GM12878 (cell line): Measurements from ENCODE around the gene EGFR. TPM values are rescaled to one million over a fixed set of nuclear protein-coding genes. Genes with fewer than 3 reads are reported as not detected.

Source experiments
- ATAC-seq: fragments of 200-7000 bp; cut with Tn5 transposase; 3 replicates; pipeline ENCODE4 v1.9.1; 2020; ENCODE audit warnings: mild to moderate bottlenecking, moderate library complexity
- BruUV-seq: library from RNA; stranded (reverse); fragments of 400-500 nt; replicated peaks from 2 replicates; lab custom pipeline; 2021; lab: Mats Ljungman, UMichigan
- CTCF ChIA-PET: fragments of 300-600 bp; sonication (Branson Sonifier 250); formaldehyde crosslinking; extraction: SDS; loops from one replicate; lab custom pipeline; 2021; ENCODE audit warnings: inconsistent platforms; lab: Yijun Ruan, JAX
- POLR2A ChIA-PET: fragments of 350-600 bp; formaldehyde crosslinking; extraction: SDS; loops from one replicate; lab custom pipeline; 2021; ENCODE audit warnings: inconsistent platforms; lab: Charles Lee
- RAD21 ChIA-PET: fragments of 300-600 bp; sonication (Branson Sonifier 250); formaldehyde crosslinking; loops from one replicate; lab custom pipeline; 2023; ENCODE audit warnings: antibody characterized with exemption; ENCODE audit not compliant: unreplicated experiment; lab: Charles Lee
- SMC1A ChIA-PET: fragments of 300-600 bp; sonication (Branson Sonifier 250); formaldehyde crosslinking; loops from one replicate; lab custom pipeline; 2023; ENCODE audit not compliant: unreplicated experiment, uncharacterized antibody; lab: Charles Lee
- DNase-seq: peaks from one replicate; pipeline ENCODE4 v3.0.0-alpha.2; 2011; ENCODE audit warnings: low read depth, low spot score
- FAIRE-seq: peaks from 3 replicates; lab custom pipeline; 2011; peaks lifted over from hg19 to GRCh38; lab: Jason Lieb, UNC
- H2AFZ ChIP-seq: 2 replicates; pipeline ENCODE4 v1.6.0; 2011; ENCODE audit warnings: low read depth, low read length, control low read depth; ENCODE audit not compliant: control insufficient read depth
- H3K27ac ChIP-seq: 2 replicates; pipeline ENCODE4 v1.5.1; 2011; ENCODE audit warnings: control low read depth; ENCODE audit not compliant: control insufficient read depth, insufficient read depth
- H3K27me3 ChIP-seq, 2 experiments: replicated peaks in 1 of 2; 2 replicates each; pipeline versions ENCODE4 v1.6.0 to v1.6.1; 2011; ENCODE audit warnings: low read length in 1 of 2; ENCODE audit not compliant: control insufficient read depth in 2 of 2, insufficient read depth in 2 of 2
- H3K36me3 ChIP-seq, 2 experiments: 2 replicates each; pipeline ENCODE4 v1.5.1; 2011; ENCODE audit warnings: low read length in 1 of 2; ENCODE audit not compliant: control insufficient read depth in 2 of 2, insufficient read depth in 2 of 2
- H3K4me1 ChIP-seq: 2 replicates; pipeline ENCODE4 v1.6.1; 2011; ENCODE audit warnings: mild to moderate bottlenecking, low read length, moderate library complexity, mixed read lengths; ENCODE audit not compliant: control insufficient read depth, insufficient read depth
- H3K4me2 ChIP-seq: 2 replicates; pipeline ENCODE4 v1.6.0; 2011; ENCODE audit warnings: control low read depth; ENCODE audit not compliant: control insufficient read depth, insufficient read depth
- H3K4me3 ChIP-seq: fragments of 200-600 bp; sonication (generic); 2 replicates; pipeline ENCODE4 v1.5.1; 2016
- H3K79me2 ChIP-seq: 2 replicates; pipeline ENCODE4 v1.6.0; 2011; ENCODE audit warnings: low read length; ENCODE audit not compliant: control insufficient read depth, insufficient read depth
- H3K9ac ChIP-seq: 2 replicates; pipeline ENCODE4 v1.8.0; 2011; ENCODE audit warnings: low read length, control low read depth, mixed read lengths; ENCODE audit not compliant: control insufficient read depth, insufficient read depth
- H3K9me3 ChIP-seq: replicated peaks from 3 replicates; pipeline ENCODE4 v1.5.1; 2011; ENCODE audit warnings: mild to moderate bottlenecking, low read length; ENCODE audit not compliant: control insufficient read depth, insufficient read depth
- H4K20me1 ChIP-seq: 2 replicates; pipeline ENCODE4 v1.6.0; 2011; ENCODE audit not compliant: control insufficient read depth, insufficient read depth
- LARP7 ChIP-seq: fragments of 450-650 bp; IDR thresholded peaks from 2 replicates; pipeline ENCODE4 v1.6.1; 2017; ENCODE audit warnings: mild to moderate bottlenecking
- MXI1 ChIP-seq: fragments of 150-350 bp; IDR thresholded peaks from 2 replicates; pipeline ENCODE4 v1.6.1; 2011; ENCODE audit warnings: low read depth, mild to moderate bottlenecking, inconsistent platforms, low read length, improper control_type of control experiment
- NR2C1 ChIP-seq: fragments of 450-650 bp; IDR thresholded peaks from 2 replicates; pipeline ENCODE4 v1.6.1; 2017; ENCODE audit warnings: antibody characterized with exemption, mild to moderate bottlenecking, moderate library complexity
- NR2F1 ChIP-seq: fragments of 450-650 bp; conservative IDR thresholded peaks from 2 replicates; pipeline ENCODE4 v1.6.1; 2017; ENCODE audit warnings: mild to moderate bottlenecking
- POLR2AphosphoS2 ChIP-seq: IDR thresholded peaks from 2 replicates; pipeline ENCODE4 v1.6.1; 2011; ENCODE audit warnings: low read depth, mild to moderate bottlenecking, low read length, improper control_type of control experiment, moderate library complexity
- ZBTB40 ChIP-seq: fragments of 450-650 bp; IDR thresholded peaks from 2 replicates; pipeline ENCODE4 v1.6.1; 2016; ENCODE audit warnings: mild to moderate bottlenecking, moderate library complexity, borderline replicate concordance
- WGBS: methylation state at CpG from one replicate; pipeline ENCODE4 v1.1.6; 2016; ENCODE audit warnings: low lambda C conversion rate; ENCODE audit not compliant: insufficient replicate concordance, insufficient coverage; ENCODE audit errors: missing lambda C conversion rate; 5-methylcytosine and 5-hydroxymethylcytosine counted together
- in situ Hi-C: fragments of 300-500 bp; cut with MboI; formaldehyde crosslinking; loops from 9 replicates; pipeline ENCODE4 v1.14.3; 2018; ENCODE audit warnings: mixed read lengths
- intact Hi-C: fragments of 100-400 bp; cut with micrococcal nuclease; formaldehyde crosslinking; loops from one replicate; pipeline ENCODE4 v1.14.2; 2022; ENCODE audit not compliant: unreplicated experiment
- polyA plus RNA-seq, 11 experiments: library from polyadenylated mRNA; depleted of rRNA in 4 of 11; unstranded in 6 of 11; stranded (reverse) in 5 of 11; fragments of >200 nt; fragmentation: Nextera tagmentation in 4 of 11; fragmentation: Illumina TruSeq in 1 of 11; extraction: Ambion mirVana in 4 of 11; extraction: Trizol in 1 of 11; gene quantifications; 1 replicate in 1 of 11; 2 replicates in 10 of 11; pipeline versions ENCODE4 v1.2.1 to v1.2.3, GENCODE V29; 2011 to 2016; ENCODE audit warnings: inconsistent platforms in 2 of 11, missing spikeins in 2 of 11, low read depth in 1 of 11
- total RNA-seq, 4 experiments: library from RNA; depleted of rRNA in 3 of 4; stranded (reverse); fragments of >200 nt in 3 of 4; fragmentation: Illumina TruSeq in 1 of 4; extraction: Trizol in 1 of 4; gene quantifications; 2 replicates each; pipeline versions ENCODE4 v1.2.1 to v1.2.3, GENCODE V29; 2013 to 2021

EGFR gene
- total and polyA plus RNA-seq, 10 of the 15 experiments (the other 5 are each of a cell fraction or from before 2014, with no cell fraction given) = 0.01 to 0.31 TPM; not detected in 8

- ChIA-PET RAD21 (interaction anchor here (1.9 kb wide), 1 partner anchor 10 kb away, joined by 5 read pairs; no protein-coding TSS in a partner anchor), SMC1A (interaction anchor here (1.4 to 1.9 kb wide), 6 partner anchors 10 to 77 kb away, joined by 4 to 12 read pairs (median 5); no protein-coding TSS in a partner anchor), CTCF (interaction anchor here (1.5 to 1.8 kb wide), 5 partner anchors 10 to 112 kb away, joined by 3 to 7 read pairs (median 5); no protein-coding TSS in a partner anchor), POLR2A (no interaction called here)
- BruUV-seq = no TSS peak
- H3K9me3 ChIP-seq = 0 out of 3 replicates have a peak, but pooled peaks cover 1% of the 10 kb centered on the region
- H3K79me2 ChIP-seq = no peaks in the 10 kb centered on the region
- H3K4me1 ChIP-seq = peaks cover 5% of the 10 kb centered on the region
- TF ChIP-seq LARP7 (no peak), POLR2AphosphoS2 (no peak), ZBTB40 (no peak), NR2C1 (no peak), NR2F1 (0 out of 2 replicates have a peak, but pooled peaks have one; percentile 35), MXI1 (no peak)
- in situ Hi-C loops (no loop called here), intact Hi-C loops (loop anchor here (5.0 kb wide), 1 partner anchor 109 kb away; no protein-coding TSS in a partner anchor)
- H3K27ac ChIP-seq = no peak overlapping the region
- DNase-seq = no peak
- H3K4me2 ChIP-seq = no peak overlapping the region
- no peaks in the 10 kb centered on the region for H3K36me3 ChIP-seq
- ATAC-seq = no peak
- WGBS = 26% methylated on average over 13 of the region's 13 CpGs
- H2AFZ ChIP-seq = no peak overlapping the region
- H3K4me3 ChIP-seq = no peak overlapping the region
- no peaks in the 10 kb centered on the region for H4K20me1 ChIP-seq
- no peak for FAIRE-seq
- H3K27me3 ChIP-seq = no peaks in the 10 kb centered on the region
- no peak overlapping the region for H3K9ac ChIP-seq
Observed at GRCh38 chr7:55142919-55143600, 124.2 kb downstream of the EGFR start.
